ENCODE results near the gene PHF19. TPM values are rescaled to one million over a fixed set of nuclear protein-coding genes. Genes with fewer than 3 reads are reported as not detected.

PHF19 gene
- polyA plus RNA-seq, 2 of the 4 experiments (the other 2 are of a cell fraction) = 50.7 to 102 TPM

GRCh38 chr9:120873512-120873911 is 3.5 kb downstream of the PHF19 start (continued):
- TF ChIP-seq HEYL (CRISPR knock-in tag; IDR thresholded peaks at IDR 0.05) (no peak), MAX (IDR thresholded peaks at IDR 0.05) (peak; percentile 69), NFE2L2 (conservative IDR thresholded peaks at IDR 0.05; ENCODE audit: low read length) (no peak), ZNF302 (CRISPR knock-in tag; IDR thresholded peaks at IDR 0.05) (no peak), EP300 (IDR thresholded peaks at IDR 0.05) (no peak), FOSL2 (IDR thresholded peaks at IDR 0.05) (peak; percentile 14; the same call in 1 of the 2 replicates), FOSL2 (CRISPR knock-in tag; IDR thresholded peaks at IDR 0.05) (peak; percentile 79), POLR2A (IDR thresholded peaks at IDR 0.05; ENCODE audit: low read length) (no peak), JUN (IDR thresholded peaks at IDR 0.05) (peak in 1 of 2 experiments; percentile 32; a peak in 1 of 5 replicates), RARB (CRISPR knock-in tag; IDR thresholded peaks at IDR 0.05) (no peak)

DNA sequence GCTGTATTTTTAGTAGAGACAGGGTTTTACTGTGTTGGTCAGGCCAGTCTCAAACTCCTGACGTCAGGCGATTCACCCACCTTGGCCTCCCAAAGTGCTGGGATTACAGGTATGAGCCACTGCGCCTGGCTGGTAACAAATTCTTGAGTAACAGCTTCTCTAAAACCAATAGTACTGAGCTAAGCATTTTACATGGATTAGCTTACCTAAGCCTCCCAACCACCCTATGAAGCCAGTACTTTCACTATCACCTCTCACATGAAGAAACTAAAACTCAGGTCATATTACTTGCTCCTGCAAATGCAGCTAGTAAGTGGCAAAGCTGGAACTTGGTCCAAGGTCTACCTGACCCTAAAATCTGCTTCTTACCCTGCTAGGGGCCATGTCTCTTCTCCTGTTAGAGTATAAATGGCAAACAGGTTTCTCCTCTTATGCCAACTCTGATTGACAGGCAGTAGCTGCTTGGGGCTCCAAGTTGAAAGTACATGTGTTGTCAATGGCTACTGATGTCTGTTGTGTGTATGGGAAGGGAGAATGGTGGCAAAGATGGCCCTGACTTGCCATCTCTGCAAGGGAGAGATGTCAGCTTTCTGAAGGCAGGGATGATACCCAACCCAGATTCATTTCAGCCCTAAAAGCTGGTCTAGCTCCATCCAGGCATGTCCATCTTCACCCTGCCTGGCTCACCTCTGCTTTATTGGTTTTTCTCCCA is 4.0 kb downstream of the PHF19 start:
- CTCF ChIA-PET = interaction anchor here (2.0 to 2.7 kb wide), 2 partner anchors 26 to 64 kb away, joined by 5 to 14 read pairs; no protein-coding TSS in a partner anchor
- no peak overlapping the region for H3K4me3 ChIP-seq
- POLR2A ChIA-PET = interaction anchor here (1.0 to 1.6 kb wide), 3 partner anchors 17 to 80 kb away, joined by 3 to 6 read pairs (median 5); partner anchors contain the start of gene FBXW2
- H3K9me3 ChIP-seq = no peaks in the 10 kb centered on the region
- TF ChIP-seq ZC3H11A (IDR thresholded peaks at IDR 0.05) = no peak
- no peak for TF ChIP-seq POLR2AphosphoS2 (conservative IDR thresholded peaks at IDR 0.05; ENCODE audit: low read length)
- no peak for TF ChIP-seq FOSL2 (IDR thresholded peaks at IDR 0.05)
- TF ChIP-seq FOSL2 (CRISPR knock-in tag; IDR thresholded peaks at IDR 0.05) = no peak
- no peak for TF ChIP-seq ELK1 (IDR thresholded peaks at IDR 0.05; ENCODE audit: low read depth, low read length)
- TF ChIP-seq EP300 (IDR thresholded peaks at IDR 0.05) = no peak
- TF ChIP-seq USF2 (IDR thresholded peaks at IDR 0.05) = no peak
- no peak for TF ChIP-seq CHD2 (IDR thresholded peaks at IDR 0.05; ENCODE audit: low read length, partially characterized antibody)
- TF ChIP-seq SREBF2 (IDR thresholded peaks at IDR 0.05) = no peak
- TF ChIP-seq SMC3 (IDR thresholded peaks at IDR 0.05) = no peak
- TF ChIP-seq RNF2 (IDR thresholded peaks at IDR 0.05; ENCODE audit: borderline replicate concordance, low read depth) = no peak
- no peak for TF ChIP-seq PHF8 (IDR thresholded peaks at IDR 0.05; ENCODE audit: borderline replicate concordance, low read depth)
- TF ChIP-seq MAZ (IDR thresholded peaks at IDR 0.05; ENCODE audit: borderline replicate concordance, low read depth, low read length) = no peak
- TF ChIP-seq HDAC2 (IDR thresholded peaks at IDR 0.05) = no peak
- TF ChIP-seq RARB (CRISPR knock-in tag; IDR thresholded peaks at IDR 0.05) = no peak
- TF ChIP-seq, protein P1, sequence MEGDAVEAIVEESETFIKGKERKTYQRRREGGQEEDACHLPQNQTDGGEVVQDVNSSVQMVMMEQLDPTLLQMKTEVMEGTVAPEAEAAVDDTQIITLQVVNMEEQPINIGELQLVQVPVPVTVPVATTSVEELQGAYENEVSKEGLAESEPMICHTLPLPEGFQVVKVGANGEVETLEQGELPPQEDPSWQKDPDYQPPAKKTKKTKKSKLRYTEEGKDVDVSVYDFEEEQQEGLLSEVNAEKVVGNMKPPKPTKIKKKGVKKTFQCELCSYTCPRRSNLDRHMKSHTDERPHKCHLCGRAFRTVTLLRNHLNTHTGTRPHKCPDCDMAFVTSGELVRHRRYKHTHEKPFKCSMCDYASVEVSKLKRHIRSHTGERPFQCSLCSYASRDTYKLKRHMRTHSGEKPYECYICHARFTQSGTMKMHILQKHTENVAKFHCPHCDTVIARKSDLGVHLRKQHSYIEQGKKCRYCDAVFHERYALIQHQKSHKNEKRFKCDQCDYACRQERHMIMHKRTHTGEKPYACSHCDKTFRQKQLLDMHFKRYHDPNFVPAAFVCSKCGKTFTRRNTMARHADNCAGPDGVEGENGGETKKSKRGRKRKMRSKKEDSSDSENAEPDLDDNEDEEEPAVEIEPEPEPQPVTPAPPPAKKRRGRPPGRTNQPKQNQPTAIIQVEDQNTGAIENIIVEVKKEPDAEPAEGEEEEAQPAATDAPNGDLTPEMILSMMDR (IDR thresholded peaks at IDR 0.05) = no peak
- peak overlapping the region; percentile 99 for H3K27ac ChIP-seq
- H3K4me2 ChIP-seq = peak overlapping the region; percentile 93
- 100% methylated on average over 3 of the region's 3 CpGs for WGBS (ENCODE audit: missing lambda C conversion rate)
- ATAC-seq = no peak
- DNase-seq (ENCODE audit: low read depth in 1 of 2, low spot score in 1 of 2) = no peak
- H3K4me1 ChIP-seq = peaks cover 48% of the 10 kb centered on the region
- no peak for FAIRE-seq
